Lower lobe of right lung (tissue), 2 donors: ENCODE measurements around the gene USP31. TPM values are rescaled to one million over a fixed set of nuclear protein-coding genes. Genes with fewer than 3 reads are reported as not detected.

Experiments
- ATAC-seq, 2 donors: fragments of 200-7000 bp; cut with Tn5 transposase; one replicate each; pipeline ENCODE4 v1.9.1; 2020 to 2022; ENCODE audit warnings: mild to moderate bottlenecking in 2 of 2, moderate library complexity in 2 of 2
- DNase-seq: peaks from one replicate; pipeline ENCODE4 v3.0.0-alpha.2; 2020
- H3K27ac ChIP-seq: fragments of 200-600 bp; one replicate; pipeline ENCODE4 v1.8.0; 2022
- H3K27me3 ChIP-seq: fragments of 200-600 bp; one replicate; pipeline ENCODE4 v1.8.0; 2022; ENCODE audit warnings: low read depth
- H3K36me3 ChIP-seq: fragments of 200-600 bp; one replicate; pipeline ENCODE4 v1.8.0; 2022; ENCODE audit warnings: mild to moderate bottlenecking
- H3K4me1 ChIP-seq: fragments of 200-600 bp; one replicate; pipeline ENCODE4 v1.8.0; 2022
- H3K4me3 ChIP-seq: fragments of 200-600 bp; one replicate; pipeline ENCODE4 v1.8.0; 2022; ENCODE audit warnings: mild to moderate bottlenecking
- H3K9me3 ChIP-seq: fragments of 200-600 bp; one replicate; pipeline ENCODE4 v1.8.0; 2022
- intact Hi-C: fragments of 100-400 bp; cut with DNase I; formaldehyde crosslinking; loops from one replicate; pipeline ENCODE4 v1.11.0; 2022
- total RNA-seq: library from RNA; stranded (reverse); fragmentation: NEBNext Ultra II Directional; extraction: Animal tissue kit (Norgen Biotek cat#: 25700); gene quantifications from one replicate; pipeline ENCODE4 v1.2.1, GENCODE V29; 2021
- TF ChIP-seq, protein P1 (sequence below): fragments of 200-600 bp; IDR thresholded peaks from one replicate; pipeline ENCODE4 v1.8.0; 2022; ENCODE audit warnings: antibody characterized with exemption, mild to moderate bottlenecking
- donor health status: DM: no; HTN: yes; CAD: no; lungs with severe emphysema.

Gene USP31
- total RNA-seq, 1 donor from 2014 or later, result 13.1 TPM

DNA sequence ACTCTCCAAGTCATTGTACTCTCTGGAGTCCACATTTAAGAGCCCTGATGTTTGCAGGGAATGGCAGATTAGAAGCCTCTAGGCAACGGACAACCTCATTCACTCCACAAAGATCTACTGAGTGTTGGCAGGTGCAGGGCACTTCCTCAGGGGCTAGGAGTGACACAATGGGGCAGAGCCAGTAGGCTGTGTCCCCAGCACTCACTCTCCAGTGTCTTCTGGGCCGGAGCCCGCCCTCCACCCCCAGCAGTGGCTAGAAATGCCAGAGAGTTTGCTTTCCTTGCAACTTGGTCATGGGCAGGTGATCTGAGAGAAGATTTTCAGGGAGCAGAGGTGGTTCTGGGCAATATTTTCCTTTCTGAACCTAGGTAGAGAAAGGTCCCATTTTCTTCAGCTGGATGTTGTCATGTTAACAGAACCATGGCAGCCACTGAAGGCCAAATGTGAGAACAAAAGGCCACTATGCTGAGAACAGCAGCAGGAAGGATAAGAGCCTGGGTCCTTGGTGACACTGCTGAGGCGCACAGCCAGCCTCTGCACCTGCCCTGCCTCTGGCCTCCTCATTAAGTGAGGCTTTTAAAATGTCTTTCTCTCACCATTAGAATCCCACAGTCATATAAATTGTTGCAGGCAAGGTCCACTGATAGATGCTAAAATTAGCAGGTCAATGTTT is 96.2 kb downstream of the USP31 start:
- Histone ChIP-seq H3K36me3 (no peaks in the 10 kb centered on the region), H3K4me3 (no peak overlapping the region), H3K27me3 (peaks cover 37% of the 10 kb centered on the region), H3K27ac (no peak overlapping the region), H3K9me3 (no peaks in the 10 kb centered on the region), H3K4me1 (no peaks in the 10 kb centered on the region)
- intact Hi-C loops, result no loop called here
- ATAC-seq (no peak), DNase-seq (no peak)
- TF ChIP-seq, protein P1, sequence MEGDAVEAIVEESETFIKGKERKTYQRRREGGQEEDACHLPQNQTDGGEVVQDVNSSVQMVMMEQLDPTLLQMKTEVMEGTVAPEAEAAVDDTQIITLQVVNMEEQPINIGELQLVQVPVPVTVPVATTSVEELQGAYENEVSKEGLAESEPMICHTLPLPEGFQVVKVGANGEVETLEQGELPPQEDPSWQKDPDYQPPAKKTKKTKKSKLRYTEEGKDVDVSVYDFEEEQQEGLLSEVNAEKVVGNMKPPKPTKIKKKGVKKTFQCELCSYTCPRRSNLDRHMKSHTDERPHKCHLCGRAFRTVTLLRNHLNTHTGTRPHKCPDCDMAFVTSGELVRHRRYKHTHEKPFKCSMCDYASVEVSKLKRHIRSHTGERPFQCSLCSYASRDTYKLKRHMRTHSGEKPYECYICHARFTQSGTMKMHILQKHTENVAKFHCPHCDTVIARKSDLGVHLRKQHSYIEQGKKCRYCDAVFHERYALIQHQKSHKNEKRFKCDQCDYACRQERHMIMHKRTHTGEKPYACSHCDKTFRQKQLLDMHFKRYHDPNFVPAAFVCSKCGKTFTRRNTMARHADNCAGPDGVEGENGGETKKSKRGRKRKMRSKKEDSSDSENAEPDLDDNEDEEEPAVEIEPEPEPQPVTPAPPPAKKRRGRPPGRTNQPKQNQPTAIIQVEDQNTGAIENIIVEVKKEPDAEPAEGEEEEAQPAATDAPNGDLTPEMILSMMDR, result no peak

DNA sequence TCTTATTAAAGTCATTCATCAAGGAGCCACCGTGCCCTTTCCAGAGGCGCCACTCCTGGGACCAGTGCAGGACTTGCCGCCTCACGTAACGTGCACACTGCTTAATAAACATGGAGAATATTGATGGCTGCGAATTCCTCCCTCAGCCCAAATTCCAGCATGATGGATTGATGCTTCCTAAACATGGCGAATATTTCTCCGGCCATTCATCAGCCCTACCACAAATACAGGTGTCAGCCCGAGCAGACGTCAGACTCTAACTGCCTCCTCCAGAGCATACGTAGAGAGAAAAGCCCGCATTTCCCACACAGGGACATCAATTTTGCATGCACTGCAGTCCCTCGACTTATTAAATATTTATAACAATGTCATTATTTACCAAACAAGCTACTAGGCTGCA is 97.0 kb downstream of the USP31 start:
- Histone ChIP-seq H3K27me3 (peaks cover 44% of the 10 kb centered on the region), H3K36me3 (no peaks in the 10 kb centered on the region), H3K9me3 (no peaks in the 10 kb centered on the region), H3K27ac (no peak overlapping the region), H3K4me1 (no peaks in the 10 kb centered on the region), H3K4me3 (no peak overlapping the region)
- intact Hi-C loops, result no loop called here
- TF ChIP-seq, protein P1, result no peak
- no peak for DNase-seq
- no peak for ATAC-seq

DNA sequence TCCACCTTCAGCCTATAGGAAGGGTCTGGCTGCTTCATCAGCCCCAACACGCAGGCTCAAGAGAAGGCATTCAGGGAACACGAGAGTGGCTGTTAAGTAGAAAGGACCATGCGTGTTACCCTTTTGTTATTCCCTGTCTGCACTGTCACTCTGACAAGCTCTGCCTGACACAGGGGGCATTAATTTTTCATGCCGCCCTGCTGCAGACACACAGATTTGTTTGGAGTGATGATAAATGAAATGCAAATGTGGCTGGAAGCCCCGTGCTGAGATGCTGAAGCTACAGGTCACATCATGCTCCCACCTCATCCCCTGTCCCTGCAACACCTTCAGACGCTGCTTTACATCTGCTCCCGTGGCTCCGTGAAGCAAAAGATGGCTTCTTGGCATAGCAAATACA is 97.7 kb downstream of the USP31 start:
- Histone ChIP-seq H3K4me1 (no peaks in the 10 kb centered on the region), H3K27ac (no peak overlapping the region), H3K4me3 (no peak overlapping the region), H3K9me3 (no peaks in the 10 kb centered on the region), H3K36me3 (no peaks in the 10 kb centered on the region), H3K27me3 (peaks cover 45% of the 10 kb centered on the region)
- TF ChIP-seq, protein P1, result no peak
- DNase-seq (no peak), ATAC-seq (no peak)
- intact Hi-C loops, result no loop called here

DNA sequence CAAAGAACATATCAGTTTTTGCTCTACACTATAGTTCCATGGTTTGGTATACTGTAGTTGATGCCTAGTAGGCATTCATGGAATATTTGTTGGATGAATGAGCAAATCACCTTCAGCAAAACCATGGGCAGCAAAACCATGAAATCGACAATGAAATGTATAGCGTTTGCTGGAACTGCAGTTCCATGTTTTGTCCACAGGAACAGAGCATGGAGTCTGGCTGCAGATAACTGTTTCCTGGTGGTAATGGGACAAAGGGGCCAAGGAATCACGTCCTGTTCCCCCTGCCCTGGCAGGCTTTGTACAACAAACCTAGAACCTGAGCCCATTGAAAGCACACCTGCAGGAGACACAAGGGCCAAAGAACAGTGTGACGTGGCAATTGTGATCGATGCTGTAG is 101.1 kb downstream of the USP31 start:
- TF ChIP-seq, protein P1, result no peak
- intact Hi-C loops, result no loop called here
- peaks cover 44% of the 10 kb centered on the region for H3K27me3 ChIP-seq

DNA sequence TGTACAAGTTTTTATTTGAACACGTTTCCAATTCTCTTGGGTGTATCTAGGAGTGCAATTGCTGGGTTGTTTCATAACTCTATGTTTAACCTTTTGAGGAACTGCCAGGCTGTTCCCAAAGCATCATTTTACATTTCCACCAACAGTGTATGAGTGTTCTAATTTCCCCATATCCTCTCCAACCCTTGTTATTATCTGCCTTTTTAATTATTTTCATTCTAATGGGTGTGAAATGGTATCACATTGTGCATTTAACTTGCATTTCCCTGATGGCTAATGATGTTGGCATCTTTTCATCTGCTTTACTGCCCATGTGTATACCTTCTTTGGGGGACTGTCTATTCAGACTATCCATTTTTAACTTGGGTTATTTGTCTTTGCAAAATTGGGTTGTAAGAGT is 104.2 kb downstream of the USP31 start:
- Histone ChIP-seq H3K36me3 (no peaks in the 10 kb centered on the region), H3K4me1 (no peaks in the 10 kb centered on the region), H3K27ac (no peak overlapping the region), H3K9me3 (no peaks in the 10 kb centered on the region), H3K27me3 (peaks cover 16% of the 10 kb centered on the region), H3K4me3 (no peak overlapping the region)
- TF ChIP-seq, protein P1, result no peak
- DNase-seq (no peak), ATAC-seq (no peak)
- intact Hi-C loops, result no loop called here

More for the DNA sequence above, 101.1 kb downstream of the USP31 start:
- no peaks in the 10 kb centered on the region for H3K4me1 ChIP-seq
- no peaks in the 10 kb centered on the region for H3K36me3 ChIP-seq
- ATAC-seq (no peak), DNase-seq (no peak)
- no peak overlapping the region for H3K4me3 ChIP-seq
- H3K27ac ChIP-seq, result no peak overlapping the region
- H3K9me3 ChIP-seq, result no peaks in the 10 kb centered on the region
